H1 (cell line): ENCODE measurements around the gene CA10. TPM values are rescaled to one million over a fixed set of nuclear protein-coding genes. Genes with fewer than 3 reads are reported as not detected.

Experiments used
- CTCF ChIA-PET: fragments of 300-600 bp; sonication (Branson Sonifier 250); formaldehyde crosslinking; loops from one replicate; lab custom pipeline; 2021; ENCODE audit not compliant: partially characterized antibody; lab: Charles Lee
- POLR2A ChIA-PET: fragments of 300-600 bp; sonication (Branson Sonifier 250); formaldehyde crosslinking; loops from one replicate; lab custom pipeline; 2021; ENCODE audit warnings: inconsistent platforms; ENCODE audit not compliant: partially characterized antibody; lab: Charles Lee
- DNase-seq, 2 experiments: peaks; one replicate each; pipeline versions ENCODE4 v3.0.0 to v3.0.0-alpha.2; 2010 to 2022; ENCODE audit warnings: low spot score in 2 of 2, low read depth in 1 of 2, mixed read lengths in 1 of 2
- FAIRE-seq: peaks from 2 replicates; lab custom pipeline; 2011; peaks lifted over from hg19 to GRCh38; lab: Jason Lieb, UNC
- H2AFZ ChIP-seq: 2 replicates; pipeline ENCODE4 v1.8.1; 2012; ENCODE audit warnings: low read length, inconsistent platforms
- H2AK5ac ChIP-seq: 2 replicates; pipeline ENCODE4 v1.6.1; 2013; ENCODE audit warnings: low read depth, low read length
- H2BK120ac ChIP-seq: replicated peaks from 2 replicates; pipeline ENCODE3; 2013; ENCODE audit warnings: low read depth, low read length, inconsistent platforms
- H2BK12ac ChIP-seq: 2 replicates; pipeline ENCODE4 v1.6.1; 2013; ENCODE audit warnings: low read depth, low read length
- H2BK15ac ChIP-seq: 2 replicates; pipeline ENCODE4 v1.6.1; 2013; ENCODE audit warnings: low read length
- H2BK20ac ChIP-seq: 2 replicates; pipeline ENCODE4 v1.6.1; 2013; ENCODE audit warnings: low read length
- H2BK5ac ChIP-seq: 2 replicates; pipeline ENCODE4 v1.6.1; 2013; ENCODE audit warnings: low read depth, low read length
- H3K14ac ChIP-seq: 2 replicates; pipeline ENCODE4 v1.6.1; 2013; ENCODE audit warnings: inconsistent platforms; ENCODE audit not compliant: insufficient read length
- H3K18ac ChIP-seq: 2 replicates; pipeline ENCODE4 v1.6.1; 2013; ENCODE audit warnings: low read length; ENCODE audit errors: extremely low read depth
- H3K23ac ChIP-seq: 2 replicates; pipeline ENCODE4 v1.6.1; 2013; ENCODE audit warnings: inconsistent platforms; ENCODE audit not compliant: insufficient read length
- H3K23me2 ChIP-seq: 2 replicates; pipeline ENCODE4 v1.6.1; 2013; ENCODE audit warnings: low read depth, low read length
- H3K27ac ChIP-seq: 2 replicates; pipeline ENCODE4 v1.6.1; 2011; ENCODE audit warnings: low read depth, low read length, inconsistent platforms
- H3K27me3 ChIP-seq, 4 experiments: replicated peaks in 1 of 4; 1 replicate in 1 of 4; 2 replicates in 3 of 4; pipeline versions ENCODE4 v1.6.1 to v1.8.1; 2011 to 2013; ENCODE audit warnings: low read length in 3 of 4, mild to moderate bottlenecking in 3 of 4, inconsistent platforms in 2 of 4, mixed read lengths in 2 of 4, moderate library complexity in 1 of 4; ENCODE audit not compliant: control insufficient read depth in 3 of 4, insufficient read depth in 3 of 4; ENCODE audit errors: extremely low read depth in 1 of 4
- H3K36me3 ChIP-seq, 4 experiments: 2 replicates each; pipeline versions ENCODE4 v1.6.1 to v1.8.1; 2011 to 2013; ENCODE audit warnings: mild to moderate bottlenecking in 4 of 4, low read length in 3 of 4, moderate library complexity in 2 of 4, control low read depth in 1 of 4, inconsistent platforms in 1 of 4; ENCODE audit not compliant: insufficient read depth in 4 of 4, control insufficient read depth in 2 of 4
- H3K4ac ChIP-seq: replicated peaks from 2 replicates; pipeline ENCODE3; 2013; ENCODE audit warnings: low read length, low read depth, mixed read lengths, inconsistent platforms; ENCODE audit not compliant: insufficient read length
- H3K4me1 ChIP-seq, 4 experiments: replicated peaks in 1 of 4; 1 replicate in 1 of 4; 2 replicates in 3 of 4; pipeline versions ENCODE4 v1.6.1 to v1.8.1; 2011 to 2013; ENCODE audit warnings: low read length in 3 of 4, inconsistent platforms in 2 of 4, mixed read lengths in 1 of 4; ENCODE audit not compliant: insufficient read depth in 4 of 4, control insufficient read depth in 3 of 4
- H3K4me2 ChIP-seq, 2 experiments: 2 replicates each; pipeline versions ENCODE4 v1.6.1 to v1.8.1; 2011 to 2013; ENCODE audit warnings: low read depth in 2 of 2, low read length in 2 of 2, control low read depth in 1 of 2, inconsistent platforms in 1 of 2, mild to moderate bottlenecking in 1 of 2; ENCODE audit not compliant: insufficient read depth in 1 of 2
- H3K4me3 ChIP-seq, 4 experiments: fragments of 200-600, 300-600 bp in 1 of 4; sonication (generic), shearing (Covaris generic), sonication (Bioruptor Twin) in 1 of 4; 2 replicates each; pipeline versions ENCODE4 v1.5.1 to v1.8.1; 2011 to 2016; ENCODE audit warnings: low read length in 4 of 4, low read depth in 3 of 4, control low read depth in 2 of 4, inconsistent platforms in 2 of 4, mild to moderate bottlenecking in 2 of 4, mixed read lengths in 1 of 4, moderate library complexity in 1 of 4; ENCODE audit not compliant: insufficient read depth in 2 of 4; ENCODE audit errors: extremely low read depth in 1 of 4
- H3K56ac ChIP-seq: replicated peaks from 2 replicates; pipeline ENCODE3; 2013; ENCODE audit warnings: low read depth, mild to moderate bottlenecking, mixed read lengths, low read length, inconsistent platforms; ENCODE audit not compliant: insufficient read length
- H3K79me1 ChIP-seq: 2 replicates; pipeline ENCODE4 v1.6.1; 2013; ENCODE audit warnings: low read depth, low read length, control low read depth
- H3K79me2 ChIP-seq, 2 experiments: 2 replicates each; pipeline versions ENCODE4 v1.6.1 to v1.8.1; 2012 to 2013; ENCODE audit warnings: low read length in 2 of 2, mild to moderate bottlenecking in 2 of 2, inconsistent platforms in 1 of 2; ENCODE audit not compliant: insufficient read depth in 2 of 2, control insufficient read depth in 1 of 2
- H3K9ac ChIP-seq, 4 experiments: replicated peaks in 1 of 4; 1 replicate in 1 of 4; 2 replicates in 3 of 4; pipeline versions ENCODE4 v1.6.1 to v1.8.1; 2011 to 2013; ENCODE audit warnings: low read depth in 3 of 4, low read length in 3 of 4, control low read depth in 2 of 4, mild to moderate bottlenecking in 2 of 4, moderate library complexity in 2 of 4, inconsistent platforms in 1 of 4; ENCODE audit errors: extremely low read depth in 1 of 4
- H3K9me3 ChIP-seq, 2 experiments: 2 replicates each; pipeline versions ENCODE4 v1.6.1 to v1.8.1; 2012 to 2013; ENCODE audit warnings: mild to moderate bottlenecking in 2 of 2, moderate library complexity in 2 of 2, control low read depth in 1 of 2, inconsistent platforms in 1 of 2, low read depth in 1 of 2, low read length in 1 of 2, mixed read lengths in 1 of 2; ENCODE audit not compliant: insufficient read depth in 2 of 2
- H4K20me1 ChIP-seq, 2 experiments: replicated peaks in 1 of 2; 2 replicates each; pipeline versions ENCODE3 to v1.8.1; 2011 to 2013; ENCODE audit warnings: inconsistent platforms in 2 of 2, low read length in 2 of 2, mild to moderate bottlenecking in 1 of 2; ENCODE audit not compliant: insufficient read depth in 2 of 2, control insufficient read depth in 1 of 2
- H4K5ac ChIP-seq: 2 replicates; pipeline ENCODE4 v1.6.1; 2013; ENCODE audit warnings: low read length, low read depth, mixed read lengths, inconsistent platforms; ENCODE audit not compliant: insufficient read length
- H4K8ac ChIP-seq: 2 replicates; pipeline ENCODE4 v1.8.0; 2013; ENCODE audit warnings: mild to moderate bottlenecking, moderate library complexity, low read length, inconsistent platforms; ENCODE audit not compliant: insufficient read depth; ENCODE audit errors: extremely low read depth
- H4K91ac ChIP-seq: replicated peaks from 2 replicates; pipeline ENCODE3; 2013; ENCODE audit warnings: low read length, mixed read lengths, inconsistent platforms; ENCODE audit not compliant: insufficient read length
- ASH2L ChIP-seq: fragments of 200-600, 300-600 bp; sonication (generic); IDR thresholded peaks from one replicate; pipeline ENCODE4 v1.7.1; 2017; ENCODE audit warnings: low read length
- ATF2 ChIP-seq: IDR thresholded peaks from 2 replicates; pipeline ENCODE4 v1.6.1; 2012; ENCODE audit warnings: low read length, inconsistent platforms
- BCL11A ChIP-seq, 2 experiments: IDR thresholded peaks; one replicate each; pipeline ENCODE4 v1.6.1; 2011; ENCODE audit warnings: low read depth in 2 of 2, low read length in 2 of 2, mild to moderate bottlenecking in 2 of 2
- CBX8 ChIP-seq: fragments of 300-800, 300-1000 bp; sonication (generic); IDR thresholded peaks from 2 replicates; pipeline ENCODE4 v1.7.1; 2016; ENCODE audit warnings: low read depth, low read length, borderline replicate concordance
- EGR1 ChIP-seq: IDR thresholded peaks from 2 replicates; pipeline ENCODE4 v1.6.1; 2011; ENCODE audit warnings: low read depth, low read length, borderline replicate concordance
- GTF2F1 ChIP-seq: IDR thresholded peaks from 2 replicates; pipeline ENCODE4 v1.6.1; 2012; ENCODE audit warnings: low read depth, low read length, improper control_type of control experiment, borderline replicate concordance
- POLR2AphosphoS5 ChIP-seq: IDR thresholded peaks from 2 replicates; pipeline ENCODE4 v1.6.1; 2011; ENCODE audit warnings: low read depth, low read length
- POU5F1 ChIP-seq: IDR thresholded peaks from 2 replicates; pipeline ENCODE4 v1.6.1; 2011; ENCODE audit warnings: low read depth, mild to moderate bottlenecking, low read length, moderate library complexity
- RXRA ChIP-seq: IDR thresholded peaks from 2 replicates; pipeline ENCODE4 v1.6.1; 2011; ENCODE audit warnings: low read depth, mild to moderate bottlenecking, low read length, moderate library complexity; ENCODE audit not compliant: insufficient read depth
- SP4 ChIP-seq: IDR thresholded peaks from 2 replicates; pipeline ENCODE4 v1.6.1; 2012; ENCODE audit warnings: low read length, inconsistent platforms
- SUZ12 ChIP-seq: fragments of 200-600 bp; sonication (generic); IDR thresholded peaks from 2 replicates; pipeline ENCODE4 v1.6.1; 2012; ENCODE audit warnings: mild to moderate bottlenecking, inconsistent platforms, low read length, moderate library complexity, mixed read lengths
- TAF7 ChIP-seq: optimal IDR thresholded peaks from 2 replicates; pipeline ENCODE3; 2011; ENCODE audit warnings: low read depth, mild to moderate bottlenecking, inconsistent platforms, low read length, moderate library complexity, borderline replicate concordance
- WGBS, 2 experiments: shearing (Covaris generic) in 1 of 2; methylation state at CpG; one replicate each; pipeline versions ENCODE4 v1.1.6 to v1.1.7; 2013 to 2015; ENCODE audit warnings: low lambda C conversion rate in 2 of 2, mixed read lengths in 2 of 2, inconsistent platforms in 1 of 2, low coverage in 1 of 2, missing lambda C conversion rate in 1 of 2; ENCODE audit not compliant: insufficient replicate concordance in 2 of 2, insufficient coverage in 1 of 2, insufficient read length in 1 of 2; ENCODE audit errors: extremely low coverage in 1 of 2, missing lambda C conversion rate in 1 of 2; 5-methylcytosine and 5-hydroxymethylcytosine counted together
- polyA plus RNA-seq, 7 experiments: library from polyadenylated mRNA; depleted of rRNA in 3 of 7; stranded (reverse) in 5 of 7; unstranded in 2 of 7; fragments of >200 nt in 5 of 7; fragments of 200-250 nt in 2 of 7; gene quantifications; 1 replicate in 5 of 7; 2 replicates in 1 of 7; 4 replicates in 1 of 7; pipeline versions ENCODE4 v1.2.1 to v1.2.3, GENCODE V29; 2011 to 2013; ENCODE audit warnings: missing spikeins in 2 of 7, mixed read lengths in 2 of 7
- total RNA-seq: library from RNA; stranded (reverse); fragmentation: NEBNext Ultra II Directional; extraction: Animal tissue kit (Norgen Biotek cat#: 25700); gene quantifications from 2 replicates; pipeline ENCODE4 v1.2.1, GENCODE V29; 2021
- TF ChIP-seq, protein P1 (sequence below): IDR thresholded peaks from 2 replicates; pipeline ENCODE4 v1.6.1; 2012; ENCODE audit warnings: inconsistent platforms

Gene CA10
- total and polyA plus RNA-seq, 2 of the 8 experiments (the other 6 are each of a cell fraction or from before 2014, with no cell fraction given): 0.60 to 0.63 TPM

- Histone ChIP-seq H3K23ac (no peak overlapping the region), H3K14ac (no peak overlapping the region), H2AFZ (no peak overlapping the region), H4K8ac (no peak overlapping the region), H4K91ac (no peak overlapping the region), H2BK5ac (no peak overlapping the region), H3K9me3 (no peaks in the 10 kb centered on the region), H3K79me2 (no peaks in the 10 kb centered on the region), H2BK12ac (no peak overlapping the region), H3K4me2 (no peak overlapping the region), H3K27me3 (no peaks in the 10 kb centered on the region), H3K36me3 (no peaks in the 10 kb centered on the region), H3K56ac (no peak overlapping the region), H3K18ac (no peak overlapping the region), H4K5ac (no peak overlapping the region), H2BK15ac (no peak overlapping the region), H3K79me1 (no peaks in the 10 kb centered on the region), H3K4me3 (no peak overlapping the region), H4K20me1 (no peaks in the 10 kb centered on the region), H3K23me2 (no peaks in the 10 kb centered on the region), H3K4ac (no peak overlapping the region), H2BK120ac (no peak overlapping the region), H2AK5ac (no peak overlapping the region), H2BK20ac (no peak overlapping the region), H3K27ac (no peak overlapping the region), H3K4me1 (no peaks in the 10 kb centered on the region), H3K9ac (no peak overlapping the region)
- POLR2A ChIA-PET: no interaction called here
- WGBS, 2 experiments: 91% methylated on average over 1 of the region's 1 CpG; no CpG with 5 or more reads in 1 of the 2 experiments
- no peak for FAIRE-seq
- CTCF ChIA-PET: interaction anchor here (1.0 kb wide), 1 partner anchor 81 kb away, joined by 3 read pairs; no protein-coding TSS in a partner anchor
- no peak for DNase-seq
- TF ChIP-seq EGR1 (no peak), BCL11A (IDR thresholded peaks at IDR 0.05; ENCODE audit: low read depth in 2 of 2, low read length in 2 of 2) (no peak), RXRA (no peak), ATF2 (no peak), SUZ12 (no peak), SP4 (no peak), POLR2AphosphoS5 (no peak), GTF2F1 (no peak), CBX8 (no peak), ASH2L (no peak), POU5F1 (no peak), TAF7 (no peak)
- TF ChIP-seq, protein P1, sequence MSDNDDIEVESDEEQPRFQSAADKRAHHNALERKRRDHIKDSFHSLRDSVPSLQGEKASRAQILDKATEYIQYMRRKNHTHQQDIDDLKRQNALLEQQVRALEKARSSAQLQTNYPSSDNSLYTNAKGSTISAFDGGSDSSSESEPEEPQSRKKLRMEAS: no peak
Measured at GRCh38 chr17:51793686-51794085, 364.8 kb downstream of the CA10 start.
